HG03460 (cell line): ENCODE data around the gene DPCD.
"Not testable (repeated sequence)": the region's sequence is repeated elsewhere in the genome, so short reads cannot be mapped to it uniquely, and the experiment has no call there.

Experiments used
- ATAC-seq: cut with Tn5 transposase; IDR thresholded peaks from one replicate; pipeline ENCODE4 v1.9.1; 2021; ENCODE audit not compliant: unreplicated experiment

The DPCD gene

DNA sequence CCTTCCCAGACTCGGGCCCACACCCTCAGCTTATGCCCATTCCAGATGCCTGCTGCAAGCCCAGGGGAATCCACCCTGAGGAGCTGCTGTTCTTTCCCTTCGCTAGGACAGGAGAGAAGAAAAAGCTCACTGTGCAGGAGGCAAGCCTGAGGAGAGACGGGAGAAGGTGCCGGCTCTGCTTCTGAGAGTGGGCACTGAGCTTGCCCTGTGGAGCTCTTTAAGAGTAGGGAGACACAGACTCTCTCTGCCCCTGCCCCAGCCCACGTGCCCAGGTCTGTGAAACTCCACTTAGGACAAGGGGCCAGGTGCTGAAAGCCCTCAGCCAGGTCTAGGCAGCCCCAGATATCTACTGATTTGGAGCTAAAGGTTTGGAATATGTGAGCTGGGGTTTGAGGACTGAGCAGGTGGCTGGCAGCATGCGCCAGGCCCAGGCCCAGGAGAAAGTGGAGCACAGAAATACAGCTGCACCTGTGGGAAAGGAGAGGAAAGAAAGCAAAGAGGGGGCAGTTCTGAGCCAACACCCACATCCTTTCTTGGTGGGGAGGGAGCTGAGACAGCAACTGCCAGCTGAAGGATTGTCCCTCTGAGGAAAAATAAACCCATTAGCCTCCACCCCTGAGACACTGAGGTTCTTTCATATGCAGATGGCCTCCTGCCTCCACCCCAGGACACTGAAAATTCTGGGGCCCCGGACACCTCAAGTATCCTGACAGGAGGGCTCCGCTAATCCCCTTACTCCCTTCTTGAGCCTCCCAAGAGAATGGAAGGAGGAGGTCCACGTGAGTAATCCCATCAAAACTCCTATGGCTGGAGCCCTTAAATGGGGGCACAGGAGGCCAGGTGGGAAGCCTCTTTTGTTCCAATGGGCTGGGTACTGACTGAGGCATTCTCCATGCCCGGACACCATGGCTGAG, 7.4 kb upstream of the DPCD start:
- no peak for ATAC-seq

DNA sequence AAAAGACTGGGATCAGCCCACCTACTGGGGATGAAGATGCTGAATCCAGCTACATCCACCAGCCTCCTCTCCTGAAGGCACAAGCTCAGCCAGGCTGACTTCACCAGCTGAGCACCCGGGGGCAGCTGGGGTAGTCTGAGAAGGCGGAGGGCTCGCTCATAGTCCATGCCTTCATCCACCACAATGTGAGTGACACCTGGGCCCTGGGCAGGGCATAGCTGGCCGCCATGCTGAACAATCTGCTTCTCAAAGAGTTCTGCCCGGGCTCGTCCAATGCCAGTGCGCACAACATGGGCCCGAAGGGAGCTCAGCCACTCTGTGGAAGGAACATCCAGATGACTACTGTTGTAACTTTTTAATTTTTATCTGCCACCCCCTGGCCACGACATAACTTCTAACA, 2.3 kb upstream of the DPCD start:
- ATAC-seq = no peak

DNA sequence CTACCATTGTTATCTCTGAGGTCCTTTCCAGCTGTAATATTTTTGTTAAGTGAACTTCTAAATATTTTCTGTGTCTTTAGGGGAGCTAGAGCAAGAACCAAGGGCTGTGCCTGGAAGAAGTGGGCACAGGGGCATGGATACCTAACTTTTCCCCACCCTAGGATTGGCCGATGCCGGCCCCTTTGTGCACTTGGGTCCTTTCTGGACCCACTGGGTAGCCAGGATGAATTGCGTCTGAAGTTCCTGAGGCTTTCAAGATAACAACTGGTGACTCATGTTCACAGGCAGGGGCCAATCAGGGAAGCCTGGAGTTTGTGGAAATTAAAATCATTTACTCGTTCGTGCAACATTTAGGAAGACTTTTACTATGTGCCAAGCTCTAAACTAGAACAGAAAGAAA, 758 bp downstream of the DPCD start:
- no peak for ATAC-seq

DNA sequence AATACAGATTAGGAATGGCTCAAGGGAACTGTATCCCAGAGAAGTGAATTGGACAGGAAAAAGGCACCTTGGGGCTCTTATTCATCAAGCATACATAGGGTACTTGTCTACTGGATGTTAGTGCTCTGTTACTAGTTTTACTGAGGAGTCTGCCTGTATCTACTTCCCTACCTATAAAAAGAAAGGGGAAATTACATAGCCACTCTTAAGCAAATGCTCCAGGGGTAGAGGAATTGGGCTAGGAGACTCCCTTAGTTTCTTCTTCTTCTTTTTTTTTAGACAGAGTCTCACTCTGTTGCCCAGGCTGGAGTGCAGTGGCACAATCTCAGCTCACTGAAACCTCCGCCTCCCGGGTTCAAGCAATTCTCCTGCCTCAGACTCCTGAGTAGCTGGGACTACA, 5.2 kb downstream of the DPCD start:
- not testable (repeated sequence) for ATAC-seq

DNA sequence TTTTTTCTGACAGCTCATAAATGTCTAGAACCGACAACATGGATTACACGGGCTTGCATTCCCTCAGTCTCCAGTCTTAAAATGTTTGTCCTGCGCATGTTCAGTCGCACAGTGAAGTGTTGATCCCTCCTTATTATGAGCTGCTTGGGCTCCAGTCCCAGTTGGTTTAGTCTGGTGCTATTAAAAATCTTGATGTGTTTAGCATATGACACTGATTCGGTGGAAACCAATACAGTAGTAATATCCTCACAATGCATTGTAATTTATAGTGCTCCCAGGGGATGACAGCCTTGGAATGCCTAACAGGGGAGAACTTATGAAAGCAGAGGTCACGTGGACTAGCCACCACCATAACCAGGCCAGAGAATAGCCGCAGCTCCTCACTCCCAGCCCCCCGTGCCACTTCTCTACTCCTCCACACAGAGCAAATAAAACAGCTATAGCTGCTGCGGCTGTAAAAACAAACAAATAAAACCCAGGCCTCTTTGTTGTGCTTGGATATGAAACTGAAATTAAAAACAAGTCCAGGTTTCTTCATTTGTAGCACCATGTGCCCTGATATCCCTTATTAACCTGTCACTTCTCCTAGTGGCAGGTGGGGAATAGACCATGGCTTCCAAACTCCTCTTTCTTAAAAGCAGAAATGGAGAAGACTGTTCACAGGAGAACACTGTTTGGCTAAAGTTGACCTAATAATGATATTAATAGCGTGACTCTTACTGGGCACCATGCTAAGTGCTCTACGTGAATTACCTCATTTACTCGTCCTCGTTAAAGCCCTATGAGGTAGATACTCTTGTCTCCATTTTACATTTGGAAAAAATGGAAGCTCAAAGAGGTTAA, 7.7 kb downstream of the DPCD start:
- no peak for ATAC-seq

DNA sequence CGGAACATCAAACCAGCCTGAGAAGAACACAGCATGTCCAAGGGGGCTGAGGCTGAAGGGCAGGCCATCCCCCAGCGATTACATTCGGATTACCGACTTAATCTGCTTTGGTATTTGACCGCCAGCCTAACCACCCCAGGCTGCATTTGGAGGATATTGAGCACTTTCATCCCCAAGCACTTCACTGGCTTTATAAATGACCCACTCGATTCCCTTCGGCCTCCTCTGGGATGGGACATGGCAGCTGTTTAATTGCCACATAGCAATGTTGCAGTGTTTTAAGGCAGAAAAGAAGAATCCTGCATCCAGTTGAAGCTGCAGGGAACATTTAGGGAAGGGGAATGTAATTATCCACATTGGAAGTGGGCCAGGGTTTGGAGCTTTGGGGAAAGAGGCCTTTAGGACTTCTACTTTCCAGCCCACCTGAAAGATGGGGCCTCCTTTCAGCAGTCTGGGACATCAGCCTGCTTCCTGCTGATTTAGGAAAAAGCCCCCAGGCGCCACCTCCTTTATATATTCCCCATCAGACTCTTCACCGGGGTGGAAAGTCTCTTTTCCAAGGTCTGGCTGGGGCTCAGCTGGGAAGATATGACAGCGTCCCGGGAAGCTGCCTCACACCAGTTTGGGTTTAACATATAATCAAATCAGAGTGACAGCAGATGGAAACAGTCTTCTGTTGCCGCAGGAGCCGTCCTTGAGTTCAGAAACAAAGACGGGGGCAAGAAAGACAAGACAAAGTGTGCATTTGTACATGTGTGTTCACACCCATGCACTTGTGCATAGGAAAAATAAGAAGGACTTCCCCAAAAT, 9.2 kb downstream of the DPCD start:
- no peak for ATAC-seq

DNA sequence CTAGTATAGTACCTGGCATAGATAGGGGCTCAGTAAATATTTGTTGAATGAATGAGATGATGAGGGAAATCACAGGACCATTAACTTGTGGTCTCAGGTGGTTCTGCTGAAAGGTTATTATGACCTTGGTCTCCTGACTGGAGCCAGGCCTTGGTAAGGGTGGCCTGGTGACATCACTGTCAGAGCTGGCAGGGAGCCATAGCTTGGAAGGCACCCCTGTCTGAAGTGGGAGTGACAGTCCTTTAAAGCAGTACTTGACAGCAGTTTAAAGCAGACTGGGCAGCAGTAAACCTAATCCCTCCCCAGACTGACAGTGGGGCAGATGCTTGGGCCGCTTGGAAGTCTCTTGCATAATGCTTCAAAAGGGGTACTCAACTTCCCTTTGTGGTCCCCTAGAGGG, 13.4 kb downstream of the DPCD start:
- no peak for ATAC-seq

DNA sequence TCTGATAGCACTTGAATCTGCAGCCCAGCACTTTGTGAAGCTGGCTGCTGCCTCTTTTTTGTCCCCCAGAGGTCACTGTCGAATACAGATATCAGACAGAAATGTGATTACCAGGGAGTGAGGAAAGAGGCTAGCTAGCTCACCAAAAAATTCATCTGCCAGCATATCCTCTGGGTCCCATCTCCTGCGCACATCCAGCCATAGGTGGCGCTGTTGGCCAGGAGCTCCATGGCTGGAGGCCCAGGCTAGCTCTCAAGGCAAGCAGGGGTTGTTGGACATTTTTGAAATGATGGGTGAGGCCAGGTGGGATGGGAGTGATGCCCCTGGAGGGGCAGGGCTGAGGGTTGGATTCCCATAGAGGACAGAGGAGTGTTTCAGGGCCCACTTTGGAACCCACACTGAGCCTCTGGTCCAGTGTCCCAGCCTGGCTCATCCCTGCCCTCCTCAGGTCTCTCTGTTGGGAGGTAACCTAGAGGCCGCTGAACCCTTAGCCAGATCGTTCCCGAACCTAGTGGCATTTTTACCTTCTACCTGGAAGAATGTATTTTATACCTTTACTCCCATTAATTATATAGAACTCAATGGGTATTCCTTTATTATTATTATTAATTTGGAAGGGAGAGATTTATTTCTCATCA, 14.8 kb downstream of the DPCD start:
- ATAC-seq = peak; percentile 61

DNA sequence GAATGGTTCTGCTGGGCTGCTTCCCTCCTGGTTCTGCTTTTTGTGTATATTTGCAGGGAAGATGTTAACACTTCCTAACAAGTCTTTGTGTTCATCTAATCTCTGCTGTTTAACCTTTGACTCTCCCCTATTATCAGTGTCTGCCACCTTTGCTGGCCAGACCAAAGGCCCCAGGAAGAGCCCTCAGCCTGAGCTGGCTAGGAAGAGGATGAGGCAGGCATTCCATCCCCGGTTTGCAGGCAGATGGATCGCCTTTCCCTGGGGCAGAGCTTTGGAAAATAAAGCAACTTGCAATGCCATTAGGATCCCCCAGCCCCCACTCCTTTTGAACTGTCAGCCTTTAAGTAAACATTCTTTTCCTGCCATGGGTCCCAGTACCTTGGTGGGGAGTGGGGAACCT, 19.0 kb downstream of the DPCD start:
- ATAC-seq = no peak

DNA sequence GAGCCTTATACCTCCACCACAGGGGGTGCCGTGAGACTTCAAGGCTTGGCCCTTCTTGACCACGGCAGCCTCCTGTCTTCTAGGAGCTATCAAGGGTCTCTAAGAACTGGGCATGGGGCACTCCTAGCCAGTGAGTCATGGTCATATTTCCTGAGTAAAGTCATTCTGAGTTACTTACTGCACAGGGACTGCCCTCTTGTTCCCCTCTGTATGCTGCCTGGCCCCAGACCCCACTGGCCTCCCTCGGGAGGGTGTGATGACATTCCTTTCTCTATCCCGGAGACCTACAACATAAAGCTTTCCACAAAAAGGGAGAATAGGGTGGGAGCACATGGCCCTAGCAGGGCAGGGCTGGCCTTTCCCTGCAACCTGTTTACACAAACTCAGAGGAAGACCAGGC, 21.4 kb downstream of the DPCD start:
- ATAC-seq = no peak

DNA sequence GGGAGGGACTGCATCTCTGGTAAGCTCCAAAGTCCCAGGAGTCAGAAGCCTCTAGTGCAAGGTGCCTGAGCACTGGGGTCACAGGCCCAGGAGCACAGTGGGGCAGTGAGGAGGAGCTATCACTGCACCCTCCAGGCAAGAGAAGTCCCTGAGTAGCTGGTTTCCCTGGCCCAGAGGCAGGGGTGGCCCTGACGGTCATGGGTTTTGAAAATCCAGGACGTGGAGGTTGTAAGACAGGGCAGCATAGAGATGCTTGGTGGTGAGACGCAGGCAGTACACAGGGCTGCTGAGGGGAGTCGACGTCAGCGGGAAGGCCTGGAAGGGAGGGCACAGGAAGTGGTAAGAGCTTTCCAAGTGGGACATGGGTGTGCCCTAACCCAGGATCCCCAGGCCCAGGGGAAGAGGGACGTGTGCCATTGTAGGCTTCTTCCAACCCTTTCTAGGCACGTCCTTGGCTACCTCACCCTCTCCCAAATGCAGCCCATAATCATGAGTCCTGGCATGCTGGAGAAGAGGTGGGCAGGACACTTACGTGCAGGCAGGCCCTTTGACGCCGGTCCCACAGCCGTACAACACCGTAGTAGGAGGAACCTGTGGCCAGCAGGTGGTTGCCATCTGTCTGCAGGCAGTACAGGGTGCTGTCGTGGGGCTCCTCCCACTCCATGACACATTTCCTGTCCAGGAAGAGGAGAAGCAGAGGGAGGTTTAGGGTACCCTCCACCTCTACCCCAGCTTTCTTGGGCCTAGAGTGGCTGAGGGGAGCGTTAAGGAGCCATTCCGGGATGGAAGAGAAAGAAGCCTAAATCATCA, 23.2 kb downstream of the DPCD start:
- ATAC-seq = no peak

DNA sequence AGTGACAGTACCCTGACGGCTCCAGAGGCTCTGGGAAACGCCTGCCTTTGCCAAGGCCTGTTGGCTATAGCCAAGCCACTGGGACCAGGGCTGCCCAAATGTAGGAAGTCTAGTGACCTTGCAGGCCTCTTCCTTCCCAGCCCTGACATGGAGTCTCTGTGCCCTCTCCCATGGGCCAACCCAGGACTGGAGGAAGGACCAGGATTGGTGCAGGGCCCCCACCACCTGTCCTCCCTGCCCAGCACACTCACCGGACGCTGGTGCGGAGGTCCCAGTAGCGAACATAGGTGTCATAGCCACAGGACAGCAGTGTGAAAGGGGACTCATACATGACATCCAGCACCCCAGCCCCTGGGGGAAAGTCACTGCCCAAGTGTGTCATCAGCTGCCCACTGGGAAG, 24.0 kb downstream of the DPCD start:
- no peak for ATAC-seq

DNA sequence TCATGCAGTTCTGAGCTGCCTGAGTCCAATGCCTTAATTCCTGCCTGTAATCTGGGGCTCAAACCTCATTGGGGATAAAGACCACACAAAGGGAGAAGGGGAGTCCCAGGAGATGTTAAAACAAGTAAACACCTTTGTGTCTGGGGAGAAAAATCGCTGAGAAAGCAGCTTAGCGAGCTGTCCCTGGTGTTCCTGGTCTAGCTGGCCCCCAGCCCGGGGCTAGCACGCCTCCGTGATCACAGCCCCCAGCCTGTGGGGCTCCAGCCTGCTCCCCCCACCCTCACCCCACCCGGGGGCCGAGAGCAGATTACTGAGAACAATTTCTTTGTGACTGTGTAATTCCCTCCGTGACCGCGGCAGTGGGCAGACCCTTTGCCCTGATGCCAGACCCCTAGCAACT, 24.8 kb downstream of the DPCD start:
- no peak for ATAC-seq

DNA sequence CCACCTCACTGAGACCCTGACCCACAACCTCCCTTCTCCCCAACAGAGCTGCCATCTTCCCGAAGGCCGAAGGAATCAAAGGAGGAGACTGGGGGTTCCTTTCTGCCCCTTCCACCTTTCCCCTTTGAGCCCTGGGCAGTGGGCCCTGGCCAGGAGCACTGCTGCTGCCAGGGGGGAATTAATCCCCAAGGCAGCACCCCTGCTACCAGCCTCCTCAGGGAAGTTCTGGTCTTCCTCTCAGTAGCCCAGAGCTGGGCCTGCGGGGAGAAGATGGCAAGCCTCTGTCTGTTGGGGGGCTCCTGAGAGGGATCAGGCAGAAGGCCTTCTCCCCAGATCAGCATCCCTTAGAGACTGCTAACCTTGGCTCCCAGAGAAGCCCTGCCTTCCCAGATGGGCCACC, 25.5 kb downstream of the DPCD start:
- ATAC-seq = no peak

DNA sequence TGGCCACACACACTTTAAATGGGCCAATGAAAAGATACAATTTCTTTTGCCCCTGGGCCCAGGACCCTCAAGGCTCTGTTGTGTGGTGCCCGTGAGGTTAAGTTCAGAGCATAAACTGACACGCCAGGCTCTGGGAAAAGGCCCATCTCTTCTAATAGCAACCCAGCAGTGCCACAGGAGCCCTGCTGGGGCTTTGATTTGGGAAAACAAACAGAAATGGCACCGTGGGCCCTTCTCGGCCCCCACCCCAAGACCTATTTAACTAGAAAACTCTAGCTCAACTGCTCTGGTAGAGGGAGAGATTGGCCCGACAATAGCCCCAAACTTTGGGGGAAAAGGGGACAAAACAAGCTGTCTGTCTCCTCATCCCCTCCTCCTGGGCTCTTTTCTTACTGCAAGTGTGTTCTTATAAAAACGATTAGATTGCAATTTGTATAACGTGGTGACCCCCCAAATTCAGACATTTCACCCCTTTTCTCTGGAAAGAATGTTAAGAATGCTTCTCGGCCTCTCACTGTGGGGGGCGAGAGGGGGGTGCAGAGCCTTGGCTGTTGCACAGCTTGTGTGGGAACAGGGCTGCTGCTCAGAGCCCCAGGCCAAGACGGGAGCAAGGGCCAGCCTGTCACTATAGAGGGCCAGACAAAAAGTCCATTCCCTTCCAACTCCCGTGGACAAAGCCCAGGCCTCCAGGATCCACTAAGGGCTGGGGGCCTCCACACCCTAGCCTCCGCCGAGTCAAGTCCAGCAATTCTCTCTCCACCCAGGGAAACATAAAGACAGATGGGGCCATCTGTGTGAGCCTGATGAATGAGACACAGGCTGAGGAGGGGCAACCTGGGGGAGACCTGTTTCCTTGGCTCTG, 26.8 kb downstream of the DPCD start:
- ATAC-seq = no peak

DNA sequence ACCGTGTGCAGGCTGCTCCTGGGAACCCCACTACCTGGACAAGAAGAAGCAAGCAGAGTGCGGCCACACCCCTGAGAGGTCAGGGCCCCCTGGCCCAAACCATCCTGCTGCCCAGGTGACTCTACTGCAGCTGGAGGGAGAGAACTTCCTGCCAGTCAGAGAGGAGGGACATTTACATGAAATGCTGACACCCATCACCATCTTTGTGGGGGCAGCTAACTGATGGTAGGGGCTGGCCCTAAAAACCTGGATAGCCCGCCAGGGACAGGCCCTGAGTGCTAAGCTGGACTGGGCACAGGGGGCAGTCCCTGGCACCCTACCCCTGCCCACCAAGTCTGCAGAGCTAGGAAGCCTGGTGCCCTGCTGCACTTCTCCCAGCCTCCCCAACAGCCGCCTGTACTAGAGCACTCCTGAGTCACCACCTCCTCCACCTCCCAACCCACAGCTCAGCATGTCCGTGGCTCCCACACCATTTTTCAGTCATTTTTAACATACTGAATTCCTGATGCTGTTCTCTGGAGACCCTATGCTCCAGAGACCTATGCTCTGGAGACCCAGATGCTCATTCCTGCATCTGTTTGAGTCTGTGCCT, 27.5 kb downstream of the DPCD start:
- ATAC-seq = no peak

DNA sequence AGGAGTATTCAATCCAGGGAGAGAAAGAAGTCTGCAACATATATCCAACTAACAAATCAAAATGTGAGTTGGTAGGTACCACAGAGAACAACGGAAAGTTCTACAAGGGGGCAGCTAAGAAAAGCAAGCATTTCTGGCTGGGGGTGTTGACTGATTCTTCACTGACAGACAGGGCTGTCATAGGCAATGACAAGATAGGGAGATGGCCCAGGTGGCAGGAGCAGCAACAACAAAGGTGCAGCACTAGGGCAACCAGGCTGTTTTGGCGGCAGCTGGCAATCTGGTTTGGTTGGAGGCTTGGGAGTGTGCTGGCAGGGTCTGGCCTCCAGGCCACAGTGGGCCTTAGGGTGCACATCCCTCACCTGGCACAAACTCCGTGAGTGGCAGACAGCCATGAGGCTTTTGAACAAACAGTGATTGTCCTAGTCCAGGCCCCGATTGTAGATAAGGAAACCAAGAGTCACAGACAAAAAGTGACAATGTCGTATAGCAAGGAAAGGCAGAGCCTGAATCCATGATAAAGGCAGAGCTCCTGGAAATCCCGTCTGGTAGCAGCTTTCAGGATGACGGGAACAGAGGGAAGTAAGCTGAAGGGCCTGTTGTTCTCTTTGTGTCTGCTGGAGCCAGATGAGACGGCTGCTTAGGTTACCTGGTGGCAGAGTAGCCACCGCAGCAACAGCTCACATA, 28.4 kb downstream of the DPCD start:
- no peak for ATAC-seq
